Activated naive CD4-positive, alpha-beta T cell treated with anti-CD3 and anti-CD28 coated beads for 36 hours (primary cell): ENCODE measurements around the gene ZNF597. TPM values are rescaled to one million over a fixed set of nuclear protein-coding genes. Genes with fewer than 3 reads are reported as not detected.

Experiments used
- CTCF ChIA-PET: fragments of 350-600 bp; sonication (Branson Sonifier 250); formaldehyde crosslinking; loops from one replicate; lab custom pipeline; 2021; ENCODE audit warnings: antibody characterized with exemption; lab: Charles Lee
- DNase-seq: peaks from one replicate; pipeline ENCODE4 v3.0.0-alpha.2; 2020
- H3K27ac Mint-ChIP-seq: one replicate; pipeline ENCODE4 v1.8.0; 2021; ENCODE audit warnings: mild to moderate bottlenecking, mixed read lengths
- H3K27me3 Mint-ChIP-seq: one replicate; pipeline ENCODE4 v1.8.0; 2021; ENCODE audit warnings: low read depth, mixed read lengths
- H3K36me3 Mint-ChIP-seq: one replicate; pipeline ENCODE4 v1.8.0; 2021; ENCODE audit warnings: low read depth, mixed read lengths
- H3K4me1 Mint-ChIP-seq: one replicate; pipeline ENCODE4 v1.8.0; 2021; ENCODE audit warnings: low read depth, mixed read lengths
- H3K4me3 Mint-ChIP-seq: one replicate; pipeline ENCODE4 v1.8.0; 2021; ENCODE audit warnings: mild to moderate bottlenecking, moderate library complexity, mixed read lengths
- H3K9me3 Mint-ChIP-seq: one replicate; pipeline ENCODE4 v1.8.0; 2021; ENCODE audit warnings: mixed read lengths
- intact Hi-C: fragments of 100-400 bp; cut with micrococcal nuclease; formaldehyde crosslinking; loops from one replicate; pipeline ENCODE4 v1.15.1; 2023
- total RNA-seq, 2 experiments: library from RNA; stranded (reverse); gene quantifications; one replicate each; pipeline ENCODE4 v1.2.3, GENCODE V29; 2021

The ZNF597 gene
- total RNA-seq, 2 experiments from 2014 or later: 1.1 TPM

DNA sequence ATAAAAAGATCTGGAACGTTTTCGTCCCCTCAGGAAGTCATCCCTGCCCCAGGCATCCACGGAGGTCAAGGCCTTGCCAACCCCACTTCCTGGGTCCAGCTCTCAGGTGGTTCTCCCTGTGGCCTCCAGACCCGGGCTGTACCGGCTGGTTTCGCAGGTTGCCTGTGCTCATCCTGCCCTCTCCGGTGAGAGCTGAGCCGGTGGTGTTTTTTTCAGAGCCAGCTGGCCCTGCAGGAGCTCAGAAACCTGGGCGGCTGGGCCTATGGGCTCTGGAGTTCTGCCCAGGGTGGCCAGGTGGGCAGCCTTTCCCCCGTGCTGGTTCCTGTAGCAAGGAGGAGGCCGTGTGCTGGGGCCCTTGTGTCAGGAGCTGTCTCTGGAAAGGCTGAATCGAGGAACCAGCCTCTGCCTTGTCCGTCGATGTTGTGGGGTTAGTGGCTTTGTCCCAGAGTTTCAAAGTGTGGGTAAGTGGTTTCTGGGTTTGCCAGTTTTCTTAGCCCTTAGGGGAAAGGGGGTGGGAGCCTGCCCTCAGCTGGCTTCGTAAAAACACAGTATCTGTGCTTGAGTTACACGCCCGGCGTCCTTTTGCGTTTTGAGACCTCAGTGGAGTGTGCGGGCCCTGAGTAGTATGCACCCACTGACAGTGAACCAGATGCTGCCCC, 28.3 kb upstream of the ZNF597 start:
- H3K4me3 Mint-ChIP-seq: no peak overlapping the region
- no peaks in the 10 kb centered on the region for H3K9me3 Mint-ChIP-seq
- CTCF ChIA-PET: interaction anchor here (0.7 kb wide), 1 partner anchor 40 kb away, joined by 4 read pairs; no protein-coding TSS in a partner anchor
- intact Hi-C loops: no loop called here
- DNase-seq: no peak
- H3K27ac Mint-ChIP-seq: no peak overlapping the region
- peaks cover 40% of the 10 kb centered on the region for H3K4me1 Mint-ChIP-seq
- H3K27me3 Mint-ChIP-seq: no peaks in the 10 kb centered on the region
- H3K36me3 Mint-ChIP-seq: peaks cover 8% of the 10 kb centered on the region

GRCh38 chr16:3470723-3471122, 27.4 kb upstream of the ZNF597 start:
- Mint-ChIP-seq H3K27ac (no peak overlapping the region), H3K4me1 (peaks cover 48% of the 10 kb centered on the region), H3K36me3 (peaks cover 11% of the 10 kb centered on the region), H3K9me3 (no peaks in the 10 kb centered on the region), H3K4me3 (no peak overlapping the region), H3K27me3 (no peaks in the 10 kb centered on the region)
- CTCF ChIA-PET: no interaction called here
- DNase-seq: no peak
- intact Hi-C loops: no loop called here

DNA sequence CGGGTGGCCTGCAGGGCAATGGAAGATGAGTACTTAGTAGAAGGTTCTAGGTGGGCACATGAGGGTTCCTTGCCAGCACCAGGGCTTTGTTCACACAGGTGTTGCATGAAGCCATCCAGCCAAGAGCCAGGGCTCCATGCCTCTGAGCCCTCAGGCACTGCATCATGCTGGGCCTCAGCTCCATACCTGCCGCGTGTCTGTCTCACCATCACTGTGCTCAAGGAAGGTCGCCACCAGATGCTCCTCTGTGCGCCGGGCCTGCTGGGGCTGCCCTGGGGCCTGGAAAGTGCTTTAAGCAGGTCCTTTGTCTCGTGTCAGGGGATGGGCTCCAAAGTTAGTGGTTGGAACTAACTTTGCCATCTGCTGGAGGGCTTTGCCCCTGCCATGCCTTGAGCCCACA, 26.4 kb upstream of the ZNF597 start:
- peaks cover 53% of the 10 kb centered on the region for H3K4me1 Mint-ChIP-seq
- no peaks in the 10 kb centered on the region for H3K9me3 Mint-ChIP-seq
- intact Hi-C loops: no loop called here
- no peak overlapping the region for H3K4me3 Mint-ChIP-seq
- DNase-seq: no peak
- H3K36me3 Mint-ChIP-seq: peaks cover 15% of the 10 kb centered on the region
- CTCF ChIA-PET: no interaction called here
- H3K27ac Mint-ChIP-seq: no peak overlapping the region
- no peaks in the 10 kb centered on the region for H3K27me3 Mint-ChIP-seq

- intact Hi-C loops: no loop called here
- no peak overlapping the region for H3K27ac Mint-ChIP-seq
- H3K4me3 Mint-ChIP-seq: no peak overlapping the region
- DNase-seq: no peak
- H3K36me3 Mint-ChIP-seq: peaks cover 15% of the 10 kb centered on the region
- H3K4me1 Mint-ChIP-seq: peaks cover 60% of the 10 kb centered on the region
- CTCF ChIA-PET: no interaction called here
- no peaks in the 10 kb centered on the region for H3K27me3 Mint-ChIP-seq
- no peaks in the 10 kb centered on the region for H3K9me3 Mint-ChIP-seq
These were observed 25.2 kb upstream of the ZNF597 start for GRCh38 chr16:3468501-3468900.

DNA sequence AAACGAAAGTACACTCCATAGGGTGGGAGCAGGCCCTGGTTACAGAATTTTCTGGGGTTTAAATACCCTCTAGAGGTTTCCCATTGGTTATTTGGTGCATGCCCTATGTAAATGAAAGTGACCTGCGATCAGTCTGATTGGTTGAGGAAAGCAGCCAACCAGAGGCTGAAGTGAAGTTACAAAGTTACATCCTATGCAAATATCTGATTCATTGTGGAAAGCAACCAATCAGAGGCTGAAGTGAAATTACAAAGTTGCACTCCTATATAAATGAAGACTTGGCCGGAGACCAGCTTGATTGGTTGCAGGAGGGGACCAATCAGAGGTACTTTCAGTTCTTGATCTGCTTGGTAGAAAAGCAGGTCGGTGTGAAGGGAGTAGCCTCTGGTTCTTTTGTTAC, 24.6 kb upstream of the ZNF597 start:
- Mint-ChIP-seq H3K9me3 (no peaks in the 10 kb centered on the region), H3K4me1 (peaks cover 56% of the 10 kb centered on the region), H3K27ac (no peak overlapping the region), H3K36me3 (peaks cover 15% of the 10 kb centered on the region), H3K27me3 (no peaks in the 10 kb centered on the region), H3K4me3 (no peak overlapping the region)
- no peak for DNase-seq
- CTCF ChIA-PET: no interaction called here
- intact Hi-C loops: no loop called here

DNA sequence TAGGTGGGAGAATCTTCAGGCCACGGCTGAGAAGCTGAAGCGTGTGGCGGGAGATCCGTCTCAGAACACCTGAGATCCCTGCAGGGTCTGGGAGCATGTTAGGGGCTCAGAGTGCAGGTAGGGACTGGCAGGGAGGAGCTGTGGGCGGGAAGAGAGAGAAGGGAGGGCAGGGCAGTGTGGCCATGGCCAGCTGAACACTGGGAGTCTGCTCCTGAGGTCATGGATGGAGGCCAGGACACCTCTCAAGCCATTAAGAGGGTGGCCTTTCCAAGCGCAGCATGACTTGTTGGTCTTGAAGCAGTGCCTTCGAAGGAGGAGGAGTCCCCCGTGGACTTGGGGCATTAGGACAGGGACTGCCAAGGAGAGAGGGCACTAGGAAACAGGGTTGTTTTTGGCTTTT, 23.9 kb upstream of the ZNF597 start:
- H3K4me1 Mint-ChIP-seq: peaks cover 54% of the 10 kb centered on the region
- no peak overlapping the region for H3K27ac Mint-ChIP-seq
- H3K9me3 Mint-ChIP-seq: no peaks in the 10 kb centered on the region
- intact Hi-C loops: no loop called here
- H3K36me3 Mint-ChIP-seq: peaks cover 15% of the 10 kb centered on the region
- DNase-seq: no peak
- CTCF ChIA-PET: no interaction called here
- H3K4me3 Mint-ChIP-seq: no peak overlapping the region
- no peaks in the 10 kb centered on the region for H3K27me3 Mint-ChIP-seq

DNA sequence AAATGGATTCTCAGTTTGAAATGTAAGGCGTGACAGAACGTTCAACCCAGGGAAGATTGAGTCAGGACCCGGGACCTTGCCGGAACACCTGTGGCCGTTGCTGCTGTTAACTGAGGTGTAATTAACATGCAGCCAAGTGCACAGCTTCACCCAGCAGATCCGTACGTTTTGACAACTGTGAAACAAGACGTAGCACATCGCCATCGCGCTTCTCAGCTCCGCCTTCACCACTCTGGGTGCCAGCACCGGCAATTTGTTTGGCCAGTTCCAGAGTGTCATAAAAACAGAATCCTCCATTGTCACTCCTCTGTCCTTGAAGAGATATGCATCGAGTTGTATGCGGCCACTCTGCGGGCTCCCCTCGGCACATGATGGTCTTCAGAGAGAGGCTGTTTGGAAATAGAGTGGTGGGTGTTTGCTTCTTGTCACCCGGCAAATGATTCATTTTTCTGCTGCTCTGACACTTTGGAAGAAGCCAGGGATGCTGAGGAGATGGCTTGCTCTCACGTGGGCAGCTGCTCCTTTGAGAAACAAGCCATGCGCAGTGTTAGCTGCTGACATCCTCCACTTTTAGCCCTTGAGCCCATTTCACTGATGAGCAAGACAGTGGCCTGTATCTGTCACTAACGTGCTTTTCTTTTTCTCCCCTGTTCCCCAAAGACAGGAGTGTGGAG, 22.7 kb upstream of the ZNF597 start:
- H3K9me3 Mint-ChIP-seq: no peaks in the 10 kb centered on the region
- H3K27me3 Mint-ChIP-seq: no peaks in the 10 kb centered on the region
- DNase-seq: no peak
- CTCF ChIA-PET: no interaction called here
- peaks cover 58% of the 10 kb centered on the region for H3K4me1 Mint-ChIP-seq
- peaks cover 15% of the 10 kb centered on the region for H3K36me3 Mint-ChIP-seq
- no peak overlapping the region for H3K4me3 Mint-ChIP-seq
- H3K27ac Mint-ChIP-seq: no peak overlapping the region
- intact Hi-C loops: no loop called here

DNA sequence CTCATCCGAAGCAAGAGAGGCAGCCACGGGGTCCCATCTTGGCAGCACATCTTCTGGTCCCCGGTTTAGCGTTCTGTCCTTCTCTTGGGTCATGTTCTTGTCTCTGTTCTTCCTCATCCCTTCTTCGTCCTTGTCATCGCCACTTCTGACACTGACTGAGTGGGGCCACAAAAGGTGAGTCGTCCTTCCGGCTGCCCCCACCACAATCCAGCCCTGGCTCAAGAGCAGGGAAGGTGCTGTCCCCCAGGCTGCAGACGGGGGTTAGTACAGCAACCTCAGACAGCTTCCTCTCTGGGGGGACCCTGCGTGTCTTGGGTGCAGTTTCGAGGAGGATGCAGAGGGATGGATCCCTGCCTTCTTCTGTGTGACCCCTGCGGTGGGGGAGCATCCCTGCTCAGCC, 22.0 kb upstream of the ZNF597 start:
- Mint-ChIP-seq H3K27ac (peak overlapping the region; percentile 41), H3K9me3 (no peaks in the 10 kb centered on the region), H3K4me1 (peaks cover 63% of the 10 kb centered on the region), H3K27me3 (no peaks in the 10 kb centered on the region), H3K4me3 (no peak overlapping the region), H3K36me3 (peaks cover 15% of the 10 kb centered on the region)
- DNase-seq: no peak
- CTCF ChIA-PET: no interaction called here
- intact Hi-C loops: no loop called here

GRCh38 chr16:3461151-3461550, 17.8 kb upstream of the ZNF597 start:
- H3K4me3 Mint-ChIP-seq: peak overlapping the region; percentile 1
- intact Hi-C loops: no loop called here
- DNase-seq: peak; percentile 67
- peaks cover 5% of the 10 kb centered on the region for H3K36me3 Mint-ChIP-seq
- peaks cover 61% of the 10 kb centered on the region for H3K4me1 Mint-ChIP-seq
- CTCF ChIA-PET: interaction anchor here (1.5 to 1.8 kb wide), 2 partner anchors 64 to 332 kb away, joined by 3 to 4 read pairs; no protein-coding TSS in a partner anchor
- H3K27ac Mint-ChIP-seq: peak overlapping the region; percentile 54
- H3K9me3 Mint-ChIP-seq: no peaks in the 10 kb centered on the region
- no peaks in the 10 kb centered on the region for H3K27me3 Mint-ChIP-seq

GRCh38 chr16:3460585-3460984, 17.3 kb upstream of the ZNF597 start:
- H3K4me3 Mint-ChIP-seq: no peak overlapping the region
- CTCF ChIA-PET: interaction anchor here (0.8 to 1.8 kb wide), 3 partner anchors 16 to 331 kb away, joined by 3 to 4 read pairs (median 3); no protein-coding TSS in a partner anchor
- DNase-seq: no peak
- H3K27me3 Mint-ChIP-seq: no peaks in the 10 kb centered on the region
- H3K36me3 Mint-ChIP-seq: peaks cover 5% of the 10 kb centered on the region
- no peaks in the 10 kb centered on the region for H3K9me3 Mint-ChIP-seq
- peaks cover 57% of the 10 kb centered on the region for H3K4me1 Mint-ChIP-seq
- intact Hi-C loops: no loop called here
- H3K27ac Mint-ChIP-seq: no peak overlapping the region

DNA sequence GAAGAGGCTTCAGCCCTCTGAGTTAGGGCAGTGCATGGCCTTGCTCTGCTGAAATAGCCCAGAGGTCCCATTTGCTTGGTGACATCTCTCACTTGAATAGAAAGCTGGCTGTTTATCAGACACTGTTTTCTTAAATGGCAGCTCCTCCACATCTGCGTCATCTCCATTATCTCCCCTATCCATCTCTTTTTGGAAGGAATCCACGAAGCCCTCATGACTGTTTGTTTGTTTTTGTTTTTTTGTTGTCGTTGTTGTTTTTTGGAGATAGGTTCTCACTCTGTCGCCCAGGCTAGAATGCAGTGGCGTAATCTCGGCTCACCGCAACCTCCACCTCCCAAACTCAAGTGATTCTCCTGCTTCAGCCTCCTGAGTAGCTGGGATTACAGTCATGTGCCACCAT, 16.8 kb upstream of the ZNF597 start:
- Mint-ChIP-seq H3K36me3 (peaks cover 1% of the 10 kb centered on the region), H3K4me1 (peaks cover 53% of the 10 kb centered on the region), H3K27me3 (no peaks in the 10 kb centered on the region), H3K27ac (no peak overlapping the region), H3K9me3 (no peaks in the 10 kb centered on the region), H3K4me3 (no peak overlapping the region)
- CTCF ChIA-PET: interaction anchor here (0.8 to 1.8 kb wide), 3 partner anchors 16 to 331 kb away, joined by 3 to 4 read pairs (median 3); no protein-coding TSS in a partner anchor
- DNase-seq: no peak
- intact Hi-C loops: no loop called here

- no peaks in the 10 kb centered on the region for H3K27me3 Mint-ChIP-seq
- peaks cover 53% of the 10 kb centered on the region for H3K4me1 Mint-ChIP-seq
- H3K36me3 Mint-ChIP-seq: peaks cover 1% of the 10 kb centered on the region
- peak overlapping the region; percentile 88 for H3K4me3 Mint-ChIP-seq
- no peaks in the 10 kb centered on the region for H3K9me3 Mint-ChIP-seq
- CTCF ChIA-PET: interaction anchor here (0.8 to 1.8 kb wide), 2 partner anchors 15 to 63 kb away, joined by 3 to 4 read pairs; no protein-coding TSS in a partner anchor
- H3K27ac Mint-ChIP-seq: peak overlapping the region; percentile 87
- intact Hi-C loops: loop anchor here (2.0 to 5.0 kb wide), 2 partner anchors 118 to 277 kb away; partner anchors contain the start of gene NLRC3
- DNase-seq: peak; percentile 40
These were observed 16.2 kb upstream of the ZNF597 start for GRCh38 chr16:3459401-3460090.
